Mucosa of gallbladder (tissue), 1 donor: ENCODE data around the gene LRIG2. TPM values are rescaled to one million over a fixed set of nuclear protein-coding genes. Genes with fewer than 3 reads are reported as not detected.
"Not testable (repeated sequence)": the region's sequence is repeated elsewhere in the genome, so short reads cannot be mapped to it uniquely, and the experiment has no call there.

Experiments
- DNase-seq: peaks from one replicate; pipeline ENCODE4 v3.0.0-alpha.2; 2020; ENCODE audit warnings: low spot score
- total RNA-seq: library from RNA; stranded (reverse); gene quantifications from one replicate; pipeline ENCODE4 v1.2.1, GENCODE V29; 2021
- donor health status: DM: no; HTN: no; CAD: no.

Gene LRIG2
- total RNA-seq, result 12.9 TPM

GRCh38 chr1:113072757-113073478 is at the start of gene LRIG2:
TSS of gene LRIG2 (plus strand) at chr1:113073198. CDS start at chr1:113073407, 209 bp downstream.
- peak; percentile 99 for DNase-seq

GRCh38 chr1:113023316-113023715 is 49.7 kb upstream of the LRIG2 start:
- not testable (repeated sequence) for DNase-seq

- DNase-seq, result no peak
Observed at GRCh38 chr1:113027007-113027406, 46.0 kb upstream of the LRIG2 start.

GRCh38 chr1:113027449-113027848 is 45.5 kb upstream of the LRIG2 start:
- no peak for DNase-seq

GRCh38 chr1:113029822-113030221 is 43.2 kb upstream of the LRIG2 start:
- DNase-seq, result no peak

- no peak for DNase-seq
Observed at GRCh38 chr1:113031171-113031933, 41.6 kb upstream of the LRIG2 start.

GRCh38 chr1:113035086-113035485 is 37.9 kb upstream of the LRIG2 start:
- no peak for DNase-seq

GRCh38 chr1:113036639-113037321 is 36.2 kb upstream of the LRIG2 start:
- no peak for DNase-seq

GRCh38 chr1:113040041-113040440 is 33.0 kb upstream of the LRIG2 start:
- DNase-seq, result no peak

GRCh38 chr1:113040718-113041412 is 32.1 kb upstream of the LRIG2 start:
- no peak for DNase-seq

- DNase-seq, result no peak
Observed at GRCh38 chr1:113041569-113042284, 31.3 kb upstream of the LRIG2 start.

- DNase-seq, result peak; percentile 71
Observed at GRCh38 chr1:113042285-113043143, 30.5 kb upstream of the LRIG2 start.

GRCh38 chr1:113043144-113043488 is 29.9 kb upstream of the LRIG2 start:
- not testable (repeated sequence) for DNase-seq

- DNase-seq, result no peak
Observed at GRCh38 chr1:113046569-113046968, 26.4 kb upstream of the LRIG2 start.

GRCh38 chr1:113048064-113048463 is 24.9 kb upstream of the LRIG2 start:
- DNase-seq, result no peak

- DNase-seq, result no peak
Observed at GRCh38 chr1:113053344-113054126, 19.5 kb upstream of the LRIG2 start.

- DNase-seq, result no peak
Observed at GRCh38 chr1:113055570-113055969, 17.4 kb upstream of the LRIG2 start.

- no peak for DNase-seq
Observed at GRCh38 chr1:113057006-113057405, 16.0 kb upstream of the LRIG2 start.

GRCh38 chr1:113058941-113059706 is 13.9 kb upstream of the LRIG2 start:
- no peak for DNase-seq
